Epithelial cell of proximal tubule (primary cell): ENCODE measurements around the gene FAM9C. TPM values are rescaled to one million over a fixed set of nuclear protein-coding genes. Genes with fewer than 3 reads are reported as not detected.
"Not testable (repeated sequence)": the region's sequence is repeated elsewhere in the genome, so short reads cannot be mapped to it uniquely, and the experiment has no call there.

ENCODE experiments used
- DNase-seq: peaks from one replicate; pipeline ENCODE4 v3.0.0-alpha.2; 2011; ENCODE audit warnings: low read depth
- H3K4me3 ChIP-seq: 2 replicates; pipeline ENCODE4 v1.5.1; 2011; ENCODE audit warnings: low read depth, mild to moderate bottlenecking, low read length
- CTCF ChIP-seq: conservative IDR thresholded peaks from 2 replicates; pipeline ENCODE4 v1.5.1; 2012; ENCODE audit warnings: low read depth, mild to moderate bottlenecking, low read length
- total RNA-seq: library from RNA; depleted of rRNA; stranded (reverse); fragments of >200 nt; gene quantifications from 2 replicates; pipeline ENCODE4 v1.2.3, GENCODE V29; 2015

FAM9C gene
- total RNA-seq, 1 donor from 2014 or later: not detected

- no peak for TF ChIP-seq CTCF
- H3K4me3 ChIP-seq: no peak overlapping the region
- no peak for DNase-seq
Measured at GRCh38 chrX:13088156-13088487, 43.7 kb upstream of the FAM9C start.

GRCh38 chrX:13087322-13088155, 43.1 kb upstream of the FAM9C start:
- no peak for TF ChIP-seq CTCF
- peak; percentile 62 for DNase-seq
- H3K4me3 ChIP-seq: no peak overlapping the region

GRCh38 chrX:13086793-13087321, 42.4 kb upstream of the FAM9C start:
- not testable (repeated sequence) for H3K4me3 ChIP-seq, DNase-seq

GRCh38 chrX:13086076-13086475, 41.7 kb upstream of the FAM9C start:
- no peak overlapping the region for H3K4me3 ChIP-seq
- no peak for DNase-seq
- no peak for TF ChIP-seq CTCF

- no peak for DNase-seq
- H3K4me3 ChIP-seq: no peak overlapping the region
- TF ChIP-seq CTCF: no peak
Measured at GRCh38 chrX:13085526-13085925, 41.1 kb upstream of the FAM9C start.

- DNase-seq: no peak
- H3K4me3 ChIP-seq: no peak overlapping the region
- TF ChIP-seq CTCF: no peak
Measured at GRCh38 chrX:13084611-13085010, 40.2 kb upstream of the FAM9C start.

GRCh38 chrX:13083755-13084326, 39.4 kb upstream of the FAM9C start:
- DNase-seq, H3K4me3 ChIP-seq: not testable (repeated sequence)
